ENCODE results near the gene ATOX1.

- TF ChIP-seq CTCF (IDR thresholded peaks at IDR 0.05; ENCODE audit: low read depth, low read length) = no peak
- TF ChIP-seq EZH2phosphoT487 (IDR thresholded peaks at IDR 0.05; ENCODE audit: low read depth) = no peak
Measured at GRCh38 chr5:151720215-151720614, 38.2 kb downstream of the ATOX1 start.

Data from OCI-LY3 (cell line).